A673 (cell line): ENCODE data around the gene GJA5.

ENCODE experiments used
- CTCF ChIP-seq: fragments of 300-800, 200-600 bp; sonication (generic); conservative IDR thresholded peaks from 2 replicates; pipeline ENCODE4 v1.5.1; 2017; ENCODE audit warnings: low read depth, mild to moderate bottlenecking, antibody characterized with exemption, low read length, moderate library complexity, mixed read lengths
- EZH2 ChIP-seq: fragments of 200-600 bp; sonication (generic); IDR thresholded peaks from 2 replicates; pipeline ENCODE4 v1.6.1; 2017; ENCODE audit warnings: borderline replicate concordance, low read depth, mild to moderate bottlenecking, mixed read lengths, antibody characterized with exemption, low read length; ENCODE audit not compliant: poor library complexity, severe bottlenecking

GRCh38 chr1:147750618-147751217 is 9.7 kb downstream of the GJA5 start:
- no peak for TF ChIP-seq CTCF
- TF ChIP-seq EZH2 = no peak
